KMS-11 (cell line): ENCODE results near the gene MDFIC2.

Experiments used
- H2AFZ ChIP-seq: fragments of 200-600 bp; sonication (generic); 2 replicates; pipeline ENCODE4 v1.6.1; 2016; ENCODE audit warnings: antibody characterized with exemption, mixed run types, low read depth
- H3K27ac ChIP-seq: fragments of 200-600 bp; sonication (generic); 2 replicates; pipeline ENCODE4 v1.6.1; 2016; ENCODE audit warnings: mild to moderate bottlenecking, mixed run types
- H3K27me3 ChIP-seq: fragments of 200-600 bp; sonication (generic); 2 replicates; pipeline ENCODE4 v1.6.1; 2017; ENCODE audit warnings: mild to moderate bottlenecking, low read depth, mixed run types, moderate library complexity; ENCODE audit not compliant: insufficient read depth
- H3K36me3 ChIP-seq: fragments of 200-600 bp; sonication (generic); 2 replicates; pipeline ENCODE4 v1.6.1; 2017; ENCODE audit warnings: mild to moderate bottlenecking, mixed run types; ENCODE audit not compliant: insufficient read depth
- H3K4me1 ChIP-seq: fragments of 200-600 bp; sonication (generic); 2 replicates; pipeline ENCODE4 v1.6.1; 2016; ENCODE audit warnings: mild to moderate bottlenecking, low read depth, mixed run types; ENCODE audit not compliant: poor library complexity, severe bottlenecking
- H3K4me2 ChIP-seq: fragments of 200-600 bp; sonication (generic); 2 replicates; pipeline ENCODE4 v1.7.0; 2016; ENCODE audit warnings: mild to moderate bottlenecking, mixed run types
- H3K4me3 ChIP-seq: fragments of 200-600 bp; sonication (generic); IDR thresholded peaks from 2 replicates; pipeline ENCODE4 v1.6.1; 2017; ENCODE audit warnings: low read depth, low read length, mixed read lengths; ENCODE audit not compliant: insufficient read depth
- H3K79me2 ChIP-seq: fragments of 200-600 bp; sonication (generic); 2 replicates; pipeline ENCODE4 v1.6.1; 2016; ENCODE audit warnings: low read depth, mixed run types; ENCODE audit not compliant: insufficient read depth
- H3K9ac ChIP-seq: fragments of 200-600 bp; sonication (generic); 2 replicates; pipeline ENCODE4 v1.6.1; 2016; ENCODE audit warnings: mild to moderate bottlenecking, mixed run types
- H4K20me1 ChIP-seq: fragments of 200-600 bp; sonication (generic); 2 replicates; pipeline ENCODE4 v1.6.1; 2016; ENCODE audit warnings: mild to moderate bottlenecking, mixed run types; ENCODE audit not compliant: insufficient read depth
- CTCF ChIP-seq: fragments of 200-600 bp; sonication (generic); conservative IDR thresholded peaks from 2 replicates; pipeline ENCODE4 v1.6.1; 2017; ENCODE audit warnings: low read depth, mild to moderate bottlenecking, antibody characterized with exemption, low read length, moderate library complexity, mixed read lengths

MDFIC2 gene

GRCh38 chr3:70176224-70176623 lies 136.2 kb downstream of the MDFIC2 start:
- Histone ChIP-seq H3K4me3 (no peak overlapping the region), H3K27ac (no peak overlapping the region), H3K36me3 (no peaks in the 10 kb centered on the region), H3K27me3 (no peaks in the 10 kb centered on the region), H3K4me1 (no peaks in the 10 kb centered on the region), H3K4me2 (no peak overlapping the region), H2AFZ (no peak overlapping the region), H3K79me2 (no peaks in the 10 kb centered on the region), H3K9ac (no peak overlapping the region), H4K20me1 (no peaks in the 10 kb centered on the region)
- no peak for TF ChIP-seq CTCF

GRCh38 chr3:70156808-70157207 lies 155.6 kb downstream of the MDFIC2 start:
- H2AFZ ChIP-seq: no peak overlapping the region

GRCh38 chr3:70150599-70150998 lies 161.8 kb downstream of the MDFIC2 start:
- Histone ChIP-seq H3K9ac (no peak overlapping the region), H3K79me2 (no peaks in the 10 kb centered on the region), H3K36me3 (no peaks in the 10 kb centered on the region)

More at GRCh38 chr3:70156808-70157207, 155.6 kb downstream of the MDFIC2 start:
- no peak overlapping the region for H3K9ac ChIP-seq
- no peaks in the 10 kb centered on the region for H3K4me1 ChIP-seq
- H3K4me2 ChIP-seq: no peak overlapping the region
- no peaks in the 10 kb centered on the region for H3K27me3 ChIP-seq
- H3K4me3 ChIP-seq: no peak overlapping the region
- no peaks in the 10 kb centered on the region for H3K36me3 ChIP-seq
- no peak for TF ChIP-seq CTCF
- H4K20me1 ChIP-seq: no peaks in the 10 kb centered on the region
- H3K27ac ChIP-seq: no peak overlapping the region
- no peaks in the 10 kb centered on the region for H3K79me2 ChIP-seq

GRCh38 chr3:70149714-70150400 lies 162.6 kb downstream of the MDFIC2 start:
- Histone ChIP-seq H2AFZ (no peak overlapping the region; the same call in 1 of the 2 replicates), H4K20me1 (no peaks in the 10 kb centered on the region), H3K9ac (no peak overlapping the region), H3K4me3 (no peak overlapping the region), H3K27ac (peak overlapping the region; percentile 25; the same call in 1 of the 2 replicates), H3K36me3 (no peaks in the 10 kb centered on the region), H3K27me3 (no peaks in the 10 kb centered on the region), H3K79me2 (no peaks in the 10 kb centered on the region), H3K4me1 (peaks cover 9% of the 10 kb centered on the region), H3K4me2 (no peak overlapping the region; the same call in 1 of the 2 replicates)
- TF ChIP-seq CTCF: no peak

More at GRCh38 chr3:70150599-70150998, 161.8 kb downstream of the MDFIC2 start:
- TF ChIP-seq CTCF: no peak
- no peaks in the 10 kb centered on the region for H4K20me1 ChIP-seq
- H3K27me3 ChIP-seq: no peaks in the 10 kb centered on the region
- H3K27ac ChIP-seq: no peak overlapping the region
- H2AFZ ChIP-seq: no peak overlapping the region
- no peak overlapping the region for H3K4me2 ChIP-seq
- no peak overlapping the region for H3K4me3 ChIP-seq
- peaks cover 9% of the 10 kb centered on the region for H3K4me1 ChIP-seq
